RPMI7951 (cell line): ENCODE data around the gene NUBP1. TPM values are rescaled to one million over a fixed set of nuclear protein-coding genes. Genes with fewer than 3 reads are reported as not detected.

Experiments used
- DNase-seq: peaks from one replicate; pipeline ENCODE4 v3.0.0-alpha.2; 2012; ENCODE audit warnings: low read depth
- total RNA-seq: library from RNA; depleted of rRNA; stranded (reverse); fragments of >200 nt; shearing (Covaris generic); gene quantifications from 2 replicates; pipeline ENCODE4 v1.2.3, GENCODE V29; 2014; rRNA removed

Gene NUBP1
- total RNA-seq, 1 experiment from 2014 or later, result 35.1 TPM

GRCh38 chr16:10806698-10807097 lies 63.1 kb downstream of the NUBP1 start:
- no peak for DNase-seq

GRCh38 chr16:10808218-10808617 lies 64.6 kb downstream of the NUBP1 start:
- no peak for DNase-seq

GRCh38 chr16:10808850-10809249 lies 65.2 kb downstream of the NUBP1 start:
- no peak for DNase-seq

- DNase-seq, result no peak
Measured at GRCh38 chr16:10809706-10810105, 66.1 kb downstream of the NUBP1 start.

- no peak for DNase-seq
Measured at GRCh38 chr16:10812312-10813098, 68.9 kb downstream of the NUBP1 start.

- no peak for DNase-seq
Measured at GRCh38 chr16:10813099-10813455, 69.4 kb downstream of the NUBP1 start.

- no peak for DNase-seq
Measured at GRCh38 chr16:10817514-10817913, 73.9 kb downstream of the NUBP1 start.

- DNase-seq, result no peak
Measured at GRCh38 chr16:10817963-10818941, 74.6 kb downstream of the NUBP1 start, which contains the start of gene TVP23A. Gene TVP23A (minus strand): TSS chr16:10818794. CDS start chr16:10818493, 301 bp downstream.

Other genes with a start within 250 kb of the NUBP1 start
- 35.8 and 37.0 TPM in 2 replicates for gene EMP2, start 163.2 kb upstream of the NUBP1 start, total RNA-seq
- gene TEKT5, start 48.9 kb upstream of the NUBP1 start, total RNA-seq, result not detected in 2 replicates
- not detected in 2 replicates for gene TVP23A, start 75.0 kb downstream of the NUBP1 start, total RNA-seq
- gene CIITA, start 133.4 kb downstream of the NUBP1 start, total RNA-seq, result 0.12 and 0.49 TPM in 2 replicates
- 39.4 and 44.8 TPM in 2 replicates for gene DEXI, start 198.6 kb downstream of the NUBP1 start, total RNA-seq
- gene CLEC16A, start 200.7 kb downstream of the NUBP1 start, total RNA-seq, result 8.7 and 8.8 TPM in 2 replicates